Rectal smooth muscle tissue (tissue), 1 donor: ENCODE results near the gene MAML2.
A peak's percentile ranks its signal among the peaks of the same experiment; 100 is the strongest.

Experiments
- H3K27ac ChIP-seq: one replicate; pipeline ENCODE4 v1.7.0; 2013; ENCODE audit warnings: low read depth, low read length, inconsistent platforms
- H3K27me3 ChIP-seq: one replicate; pipeline ENCODE4 v1.7.0; 2013; ENCODE audit warnings: low read length; ENCODE audit not compliant: control insufficient read depth, insufficient read depth
- H3K36me3 ChIP-seq: one replicate; pipeline ENCODE4 v1.7.0; 2013; ENCODE audit warnings: low read length; ENCODE audit not compliant: control insufficient read depth, insufficient read depth
- H3K4me1 ChIP-seq: one replicate; pipeline ENCODE4 v1.7.0; 2013; ENCODE audit warnings: low read length; ENCODE audit not compliant: control insufficient read depth, insufficient read depth
- H3K4me3 ChIP-seq: one replicate; pipeline ENCODE4 v1.7.0; 2013; ENCODE audit warnings: low read length
- H3K9ac ChIP-seq: one replicate; pipeline ENCODE4 v1.7.0; 2013; ENCODE audit warnings: low read length

The MAML2 gene

GRCh38 chr11:96342961-96343711 lies at the start of gene MAML2:
Gene MAML2 (minus strand): TSS chr11:96343195. CDS start chr11:96341895, 1,300 bp downstream.
- Histone ChIP-seq H3K4me3 (peak within 1 kb of the TSS; percentile 98), H3K27me3 (no peaks in the 10 kb centered on the region), H3K27ac (peak within 1 kb of the TSS; percentile 83), H3K36me3 (no peaks in the 10 kb centered on the region), H3K4me1 (peaks cover 9% of the 10 kb centered on the region), H3K9ac (peak within 1 kb of the TSS; percentile 51)

- Histone ChIP-seq H3K4me3 (no peak overlapping the region), H3K27me3 (no peaks in the 10 kb centered on the region), H3K9ac (no peak overlapping the region), H3K4me1 (peaks cover 10% of the 10 kb centered on the region), H3K27ac (no peak overlapping the region), H3K36me3 (no peaks in the 10 kb centered on the region)
These were observed 48.8 kb upstream of the MAML2 start for GRCh38 chr11:96391698-96392307.

GRCh38 chr11:96390488-96390792 lies 47.4 kb upstream of the MAML2 start:
- Histone ChIP-seq H3K9ac (peak overlapping the region; percentile 78), H3K4me3 (peak overlapping the region; percentile 88), H3K27me3 (no peaks in the 10 kb centered on the region), H3K4me1 (peaks cover 10% of the 10 kb centered on the region), H3K27ac (peak overlapping the region; percentile 89), H3K36me3 (no peaks in the 10 kb centered on the region)

- Histone ChIP-seq H3K36me3 (no peaks in the 10 kb centered on the region), H3K4me1 (peaks cover 10% of the 10 kb centered on the region), H3K4me3 (peak within 1 kb of the TSS; percentile 88), H3K9ac (peak within 1 kb of the TSS; percentile 89), H3K27ac (peak within 1 kb of the TSS; percentile 89), H3K27me3 (no peaks in the 10 kb centered on the region)
These were observed 46.9 kb upstream of the MAML2 start, which contains the start of the genes CCDC82 and JRKL for GRCh38 chr11:96389720-96390487. Gene CCDC82 (minus strand): TSS chr11:96389912. CDS start chr11:96384747, 5,165 bp downstream. Gene JRKL (plus strand): TSS chr11:96390013. CDS start chr11:96390650, 637 bp downstream.

GRCh38 chr11:96388891-96389719 lies 46.1 kb upstream of the MAML2 start:
- no peaks in the 10 kb centered on the region for H3K36me3 ChIP-seq
- H3K4me1 ChIP-seq, result peaks cover 10% of the 10 kb centered on the region
- H3K27me3 ChIP-seq, result no peaks in the 10 kb centered on the region
- peak overlapping the region; percentile 89 for H3K27ac ChIP-seq
- H3K4me3 ChIP-seq, result peak overlapping the region; percentile 88
- H3K9ac ChIP-seq, result peak overlapping the region; percentile 89

GRCh38 chr11:96385187-96385586 lies 42.2 kb upstream of the MAML2 start:
- peaks cover 2% of the 10 kb centered on the region for H3K36me3 ChIP-seq
- H3K4me1 ChIP-seq, result peaks cover 4% of the 10 kb centered on the region
- H3K27ac ChIP-seq, result no peak overlapping the region
- H3K9ac ChIP-seq, result no peak overlapping the region
- no peak overlapping the region for H3K4me3 ChIP-seq
- no peaks in the 10 kb centered on the region for H3K27me3 ChIP-seq

GRCh38 chr11:96384156-96384555 lies 41.2 kb upstream of the MAML2 start:
- Histone ChIP-seq H3K36me3 (peaks cover 2% of the 10 kb centered on the region), H3K27ac (no peak overlapping the region), H3K9ac (no peak overlapping the region)

GRCh38 chr11:96376796-96377195 lies 33.8 kb upstream of the MAML2 start:
- H3K36me3 ChIP-seq, result peaks cover 2% of the 10 kb centered on the region
- H3K27me3 ChIP-seq, result no peaks in the 10 kb centered on the region
- H3K4me1 ChIP-seq, result no peaks in the 10 kb centered on the region
- no peak overlapping the region for H3K27ac ChIP-seq
- no peak overlapping the region for H3K4me3 ChIP-seq
- no peak overlapping the region for H3K9ac ChIP-seq

More at GRCh38 chr11:96384156-96384555, 41.2 kb upstream of the MAML2 start:
- H3K4me1 ChIP-seq, result peaks cover 4% of the 10 kb centered on the region
- H3K27me3 ChIP-seq, result no peaks in the 10 kb centered on the region
- H3K4me3 ChIP-seq, result no peak overlapping the region

GRCh38 chr11:96373826-96374225 lies 30.8 kb upstream of the MAML2 start:
- H3K27ac ChIP-seq, result no peak overlapping the region
- H3K9ac ChIP-seq, result no peak overlapping the region
- no peaks in the 10 kb centered on the region for H3K36me3 ChIP-seq
- H3K4me3 ChIP-seq, result no peak overlapping the region
- H3K4me1 ChIP-seq, result no peaks in the 10 kb centered on the region
- no peaks in the 10 kb centered on the region for H3K27me3 ChIP-seq

- Histone ChIP-seq H3K27ac (no peak overlapping the region), H3K27me3 (no peaks in the 10 kb centered on the region), H3K4me1 (no peaks in the 10 kb centered on the region), H3K36me3 (peaks cover 3% of the 10 kb centered on the region), H3K4me3 (no peak overlapping the region), H3K9ac (no peak overlapping the region)
These were observed 24.3 kb upstream of the MAML2 start for GRCh38 chr11:96367342-96367741.

GRCh38 chr11:96366024-96366423 lies 23.0 kb upstream of the MAML2 start:
- Histone ChIP-seq H3K9ac (no peak overlapping the region), H3K27ac (no peak overlapping the region), H3K27me3 (no peaks in the 10 kb centered on the region), H3K4me1 (no peaks in the 10 kb centered on the region), H3K36me3 (peaks cover 3% of the 10 kb centered on the region), H3K4me3 (no peak overlapping the region)

GRCh38 chr11:96365493-96365892 lies 22.5 kb upstream of the MAML2 start:
- H3K36me3 ChIP-seq, result peaks cover 3% of the 10 kb centered on the region
- H3K27me3 ChIP-seq, result no peaks in the 10 kb centered on the region
- no peak overlapping the region for H3K4me3 ChIP-seq
- no peak overlapping the region for H3K9ac ChIP-seq
- H3K27ac ChIP-seq, result no peak overlapping the region
- no peaks in the 10 kb centered on the region for H3K4me1 ChIP-seq
